DOHH2 (cell line): ENCODE data around the gene CILP.

Experiments used
- EZH2phosphoT487 ChIP-seq: fragments of 200-600 bp; sonication (generic); IDR thresholded peaks from 2 replicates; pipeline ENCODE4 v1.6.1; 2017; ENCODE audit warnings: borderline replicate concordance, mild to moderate bottlenecking, antibody characterized with exemption, low read length, moderate library complexity, mixed read lengths
- TF ChIP-seq, protein P1 (sequence below): fragments of 200-600 bp; sonication (generic); IDR thresholded peaks from one replicate; pipeline ENCODE4 v1.5.1; 2014; ENCODE audit warnings: antibody characterized with exemption, mild to moderate bottlenecking, low read depth, low read length; ENCODE audit not compliant: poor library complexity, severe bottlenecking

DNA sequence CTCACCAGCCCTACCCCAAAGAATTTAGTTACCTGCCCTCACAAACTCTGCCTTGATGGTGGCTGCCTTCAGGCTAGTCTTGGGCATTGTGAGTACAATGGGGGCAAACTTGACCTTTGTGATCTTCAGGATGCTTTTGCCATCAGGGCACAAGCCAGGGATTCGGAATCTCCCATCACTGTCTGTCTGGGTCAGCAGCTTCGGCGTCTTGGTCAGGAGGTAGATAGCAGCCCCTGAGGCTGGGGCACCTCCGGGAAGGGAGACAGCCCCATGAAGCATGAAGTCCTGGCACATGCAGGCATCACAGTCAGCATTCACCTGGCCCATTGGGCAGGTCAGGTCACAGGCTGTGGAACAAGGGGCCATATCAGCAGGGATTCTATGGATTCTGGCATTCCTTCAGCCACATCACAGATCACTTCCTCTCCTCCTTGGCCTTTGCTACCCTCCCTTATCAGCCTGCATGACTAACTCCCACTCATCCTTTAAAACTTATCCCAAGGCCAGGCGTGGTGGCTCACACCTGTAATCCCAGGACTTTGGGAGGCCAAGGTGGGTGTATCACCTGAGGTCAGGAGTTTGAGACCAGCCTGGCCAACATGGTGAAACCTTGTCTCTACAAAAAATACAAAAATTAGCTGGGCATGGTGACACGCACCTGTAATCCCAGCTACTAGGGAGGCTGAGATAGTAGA is 6.9 kb downstream of the CILP start:
- TF ChIP-seq, protein P1, sequence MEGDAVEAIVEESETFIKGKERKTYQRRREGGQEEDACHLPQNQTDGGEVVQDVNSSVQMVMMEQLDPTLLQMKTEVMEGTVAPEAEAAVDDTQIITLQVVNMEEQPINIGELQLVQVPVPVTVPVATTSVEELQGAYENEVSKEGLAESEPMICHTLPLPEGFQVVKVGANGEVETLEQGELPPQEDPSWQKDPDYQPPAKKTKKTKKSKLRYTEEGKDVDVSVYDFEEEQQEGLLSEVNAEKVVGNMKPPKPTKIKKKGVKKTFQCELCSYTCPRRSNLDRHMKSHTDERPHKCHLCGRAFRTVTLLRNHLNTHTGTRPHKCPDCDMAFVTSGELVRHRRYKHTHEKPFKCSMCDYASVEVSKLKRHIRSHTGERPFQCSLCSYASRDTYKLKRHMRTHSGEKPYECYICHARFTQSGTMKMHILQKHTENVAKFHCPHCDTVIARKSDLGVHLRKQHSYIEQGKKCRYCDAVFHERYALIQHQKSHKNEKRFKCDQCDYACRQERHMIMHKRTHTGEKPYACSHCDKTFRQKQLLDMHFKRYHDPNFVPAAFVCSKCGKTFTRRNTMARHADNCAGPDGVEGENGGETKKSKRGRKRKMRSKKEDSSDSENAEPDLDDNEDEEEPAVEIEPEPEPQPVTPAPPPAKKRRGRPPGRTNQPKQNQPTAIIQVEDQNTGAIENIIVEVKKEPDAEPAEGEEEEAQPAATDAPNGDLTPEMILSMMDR = no peak
- no peak for TF ChIP-seq EZH2phosphoT487
